Gastrocnemius medialis (tissue), 4 donors: ENCODE measurements around the gene NUP214.

Source experiments
- CTCF ChIP-seq, 5 experiments: fragments of 450-650 bp in 3 of 5; fragments of 200-600 bp in 2 of 5; sonication (generic) in 2 of 5; IDR thresholded peaks in 4 of 5; conservative IDR thresholded peaks in 1 of 5; 1 replicate in 4 of 5; 2 replicates in 1 of 5; pipeline ENCODE4 v1.5.1; 2016 to 2019; ENCODE audit warnings: antibody characterized with exemption in 5 of 5, mild to moderate bottlenecking in 3 of 5, moderate library complexity in 3 of 5
- POLR2A ChIP-seq, 2 donors: fragments of 450-650 bp; IDR thresholded peaks; one replicate each; pipeline ENCODE4 v1.6.1; 2017; ENCODE audit warnings: antibody characterized with exemption in 2 of 2, mild to moderate bottlenecking in 2 of 2, moderate library complexity in 2 of 2

GRCh38 chr9:131188976-131189375 is 63.6 kb downstream of the NUP214 start:
- no peak for TF ChIP-seq CTCF (IDR thresholded peaks at IDR 0.05 in 4 of 5, conservative IDR thresholded peaks at IDR 0.05 in 1 of 5)
- TF ChIP-seq POLR2A (IDR thresholded peaks at IDR 0.05), result no peak
